ENCODE data around the gene PLEKHA1. TPM values are rescaled to one million over a fixed set of nuclear protein-coding genes. Genes with fewer than 3 reads are reported as not detected.

PLEKHA1 gene
- polyA plus RNA-seq, 1 experiment = 25.5 TPM

- no peak for DNase-seq (ENCODE audit: low read depth, low spot score)
- no peaks in the 10 kb centered on the region for H3K9me3 ChIP-seq (ENCODE audit: control insufficient read depth, insufficient read depth, low read length)
- TF ChIP-seq, protein P1, sequence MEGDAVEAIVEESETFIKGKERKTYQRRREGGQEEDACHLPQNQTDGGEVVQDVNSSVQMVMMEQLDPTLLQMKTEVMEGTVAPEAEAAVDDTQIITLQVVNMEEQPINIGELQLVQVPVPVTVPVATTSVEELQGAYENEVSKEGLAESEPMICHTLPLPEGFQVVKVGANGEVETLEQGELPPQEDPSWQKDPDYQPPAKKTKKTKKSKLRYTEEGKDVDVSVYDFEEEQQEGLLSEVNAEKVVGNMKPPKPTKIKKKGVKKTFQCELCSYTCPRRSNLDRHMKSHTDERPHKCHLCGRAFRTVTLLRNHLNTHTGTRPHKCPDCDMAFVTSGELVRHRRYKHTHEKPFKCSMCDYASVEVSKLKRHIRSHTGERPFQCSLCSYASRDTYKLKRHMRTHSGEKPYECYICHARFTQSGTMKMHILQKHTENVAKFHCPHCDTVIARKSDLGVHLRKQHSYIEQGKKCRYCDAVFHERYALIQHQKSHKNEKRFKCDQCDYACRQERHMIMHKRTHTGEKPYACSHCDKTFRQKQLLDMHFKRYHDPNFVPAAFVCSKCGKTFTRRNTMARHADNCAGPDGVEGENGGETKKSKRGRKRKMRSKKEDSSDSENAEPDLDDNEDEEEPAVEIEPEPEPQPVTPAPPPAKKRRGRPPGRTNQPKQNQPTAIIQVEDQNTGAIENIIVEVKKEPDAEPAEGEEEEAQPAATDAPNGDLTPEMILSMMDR (IDR thresholded peaks at IDR 0.05; ENCODE audit: low read depth, low read length) = no peak
- ChIA-PET CTCF (interaction anchor here (1.1 to 1.8 kb wide), 3 partner anchors 39 to 114 kb away, joined by 3 to 7 read pairs (median 4); no protein-coding TSS in a partner anchor), POLR2A (no interaction called here)
- no peaks in the 10 kb centered on the region for H3K27me3 ChIP-seq (ENCODE audit: control insufficient read depth, insufficient read depth, low read length)
- H3K27ac ChIP-seq (ENCODE audit: low read depth, low read length) = no peak overlapping the region
- H3K4me3 ChIP-seq (ENCODE audit: low read depth, low read length) = no peak overlapping the region
These were observed 38.8 kb downstream of the PLEKHA1 start for GRCh38 chr10:122413327-122413726.

- no peak overlapping the region for H3K27ac ChIP-seq (ENCODE audit: low read depth, low read length)
- ChIA-PET CTCF (interaction anchor here (0.7 kb wide), 1 partner anchor 275 kb away, joined by 4 read pairs; no protein-coding TSS in a partner anchor), POLR2A (no interaction called here)
- no peaks in the 10 kb centered on the region for H3K9me3 ChIP-seq (ENCODE audit: control insufficient read depth, insufficient read depth, low read length)
- TF ChIP-seq, protein P1 (IDR thresholded peaks at IDR 0.05; ENCODE audit: low read depth, low read length) = no peak
- no peaks in the 10 kb centered on the region for H3K27me3 ChIP-seq (ENCODE audit: control insufficient read depth, insufficient read depth, low read length)
- no peak for DNase-seq (ENCODE audit: low read depth, low spot score)
- no peak overlapping the region for H3K4me3 ChIP-seq (ENCODE audit: low read depth, low read length)
These were observed 43.2 kb downstream of the PLEKHA1 start for GRCh38 chr10:122417667-122418066.

- DNase-seq (ENCODE audit: low read depth, low spot score) = no peak
- no peak overlapping the region for H3K27ac ChIP-seq (ENCODE audit: low read depth, low read length)
- TF ChIP-seq, protein P1 (IDR thresholded peaks at IDR 0.05; ENCODE audit: low read depth, low read length) = no peak
- no peaks in the 10 kb centered on the region for H3K27me3 ChIP-seq (ENCODE audit: control insufficient read depth, insufficient read depth, low read length)
- ChIA-PET POLR2A (interaction anchor here (0.5 to 1.7 kb wide), 2 partner anchors 36 to 45 kb away, joined by 4 to 6 read pairs; partner anchors contain the start of gene PLEKHA1), CTCF (interaction anchor here (1.2 to 2.2 kb wide), 5 partner anchors 16 to 151 kb away, joined by 3 to 27 read pairs (median 9); no protein-coding TSS in a partner anchor)
- no peaks in the 10 kb centered on the region for H3K9me3 ChIP-seq (ENCODE audit: control insufficient read depth, insufficient read depth, low read length)
- H3K4me3 ChIP-seq (ENCODE audit: low read depth, low read length) = no peak overlapping the region
These were observed 44.5 kb downstream of the PLEKHA1 start for GRCh38 chr10:122419016-122419415.

GRCh38 chr10:122419876-122420623 is 45.5 kb downstream of the PLEKHA1 start:
- POLR2A ChIA-PET = interaction anchor here (1.7 kb wide), 1 partner anchor 46 kb away, joined by 6 read pairs; the partner anchor contains the start of gene PLEKHA1
- TF ChIP-seq, protein P1 (IDR thresholded peaks at IDR 0.05; ENCODE audit: low read depth, low read length) = no peak
- H3K4me3 ChIP-seq (ENCODE audit: low read depth, low read length) = no peak overlapping the region
- no peaks in the 10 kb centered on the region for H3K27me3 ChIP-seq (ENCODE audit: control insufficient read depth, insufficient read depth, low read length)
- H3K27ac ChIP-seq (ENCODE audit: low read depth, low read length) = no peak overlapping the region
- CTCF ChIA-PET = interaction anchor here (1.2 to 2.2 kb wide), 5 partner anchors 15 to 152 kb away, joined by 3 to 27 read pairs (median 9); no protein-coding TSS in a partner anchor
- DNase-seq (ENCODE audit: low read depth, low spot score) = peak; percentile 45
- H3K9me3 ChIP-seq (ENCODE audit: control insufficient read depth, insufficient read depth, low read length) = no peaks in the 10 kb centered on the region

GRCh38 chr10:122420624-122421007 is 46.1 kb downstream of the PLEKHA1 start:
- DNase-seq (ENCODE audit: low read depth, low spot score) = no peak
- Histone ChIP-seq H3K27ac (ENCODE audit: low read depth, low read length) (no peak overlapping the region), H3K9me3 (ENCODE audit: control insufficient read depth, insufficient read depth, low read length) (no peaks in the 10 kb centered on the region), H3K4me3 (ENCODE audit: low read depth, low read length) (no peak overlapping the region), H3K27me3 (ENCODE audit: control insufficient read depth, insufficient read depth, low read length) (no peaks in the 10 kb centered on the region)
- TF ChIP-seq, protein P1 (IDR thresholded peaks at IDR 0.05; ENCODE audit: low read depth, low read length) = no peak
- ChIA-PET CTCF (interaction anchor here (2.2 kb wide), 1 partner anchor 145 kb away, joined by 10 read pairs; no protein-coding TSS in a partner anchor), POLR2A (interaction anchor here (1.7 kb wide), 1 partner anchor 46 kb away, joined by 6 read pairs; the partner anchor contains the start of gene PLEKHA1)

All from AG04450 (cell line).